Natural killer cell (primary cell): ENCODE measurements around the gene OLFM1. TPM values are rescaled to one million over a fixed set of nuclear protein-coding genes. Genes with fewer than 3 reads are reported as not detected.
"Not testable (repeated sequence)": the region's sequence is repeated elsewhere in the genome, so short reads cannot be mapped to it uniquely, and the experiment has no call there.

ENCODE experiments used
- ATAC-seq, 3 donors: fragments of 150-1000 bp in 2 of 3; fragments of 200-7000 bp in 1 of 3; cut with Tn5 transposase; 1 replicate in 1 of 3; 2 replicates in 2 of 3; pipeline ENCODE4 v1.10.0; 2021; ENCODE audit warnings: mild to moderate bottlenecking in 2 of 3, moderate library complexity in 2 of 3
- DNase-seq, 2 donors: peaks; one replicate each; pipeline versions ENCODE4 v3.0.0 to v3.0.0-alpha.2; 2013 to 2021; ENCODE audit warnings: mixed read lengths in 1 of 2
- H3K27ac ChIP-seq: one replicate; pipeline ENCODE4 v1.5.1; 2013; ENCODE audit warnings: mild to moderate bottlenecking, low read length
- H3K27me3 ChIP-seq: one replicate; pipeline ENCODE4 v1.6.1; 2013; ENCODE audit warnings: low read length; ENCODE audit not compliant: control insufficient read depth, insufficient read depth
- H3K36me3 ChIP-seq: one replicate; pipeline ENCODE4 v1.6.1; 2013; ENCODE audit warnings: low read length; ENCODE audit not compliant: control insufficient read depth, insufficient read depth
- H3K4me1 ChIP-seq: one replicate; pipeline ENCODE4 v1.6.1; 2013; ENCODE audit warnings: low read length; ENCODE audit not compliant: control insufficient read depth, insufficient read depth
- H3K4me3 ChIP-seq: one replicate; pipeline ENCODE4 v1.5.1; 2013; ENCODE audit warnings: low read length
- H3K9me3 ChIP-seq: one replicate; pipeline ENCODE4 v1.6.1; 2013; ENCODE audit warnings: low read length; ENCODE audit not compliant: control insufficient read depth, insufficient read depth
- H3K27ac Mint-ChIP-seq, 2 donors: one replicate each; pipeline ENCODE4 v1.8.0; 2022; ENCODE audit warnings: mild to moderate bottlenecking in 2 of 2, mixed read lengths in 2 of 2, moderate library complexity in 1 of 2
- H3K27me3 Mint-ChIP-seq, 2 donors: one replicate each; pipeline ENCODE4 v1.8.0; 2022; ENCODE audit warnings: low read depth in 2 of 2, mixed read lengths in 2 of 2
- H3K36me3 Mint-ChIP-seq: one replicate; pipeline ENCODE4 v1.8.0; 2022; ENCODE audit warnings: mixed read lengths
- H3K4me1 Mint-ChIP-seq, 2 donors: one replicate each; pipeline ENCODE4 v1.8.0; 2022; ENCODE audit warnings: mixed read lengths in 2 of 2
- H3K4me3 Mint-ChIP-seq: one replicate; pipeline ENCODE4 v1.8.0; 2022; ENCODE audit warnings: mild to moderate bottlenecking, moderate library complexity, mixed read lengths
- H3K9me3 Mint-ChIP-seq, 2 donors: one replicate each; pipeline ENCODE4 v1.8.0; 2022; ENCODE audit warnings: mixed read lengths in 2 of 2
- CTCF ChIP-seq: fragments of 200-600 bp; IDR thresholded peaks from one replicate; pipeline ENCODE4 v1.8.0; 2022; ENCODE audit warnings: antibody characterized with exemption
- WGBS: methylation state at CpG from one replicate; pipeline ENCODE4 v1.1.7; 2013; ENCODE audit warnings: missing lambda C conversion rate; ENCODE audit not compliant: insufficient coverage; 5-methylcytosine and 5-hydroxymethylcytosine counted together
- intact Hi-C: fragments of 100-400 bp; cut with micrococcal nuclease; formaldehyde crosslinking; loops from one replicate; pipeline ENCODE4 v1.14.2; 2022
- total RNA-seq, 4 donors: library from RNA; stranded (reverse); fragments of 120-200 nt in 1 of 4; gene quantifications; one replicate each; pipeline versions ENCODE4 v1.2.3 to v1.2.4, GENCODE V29; 2013 to 2022

Gene OLFM1
- total RNA-seq, 3 donors from 2014 or later (not counting 1 experiment from before 2014, with no cell fraction given): 0.18 TPM; not detected in 2

DNA sequence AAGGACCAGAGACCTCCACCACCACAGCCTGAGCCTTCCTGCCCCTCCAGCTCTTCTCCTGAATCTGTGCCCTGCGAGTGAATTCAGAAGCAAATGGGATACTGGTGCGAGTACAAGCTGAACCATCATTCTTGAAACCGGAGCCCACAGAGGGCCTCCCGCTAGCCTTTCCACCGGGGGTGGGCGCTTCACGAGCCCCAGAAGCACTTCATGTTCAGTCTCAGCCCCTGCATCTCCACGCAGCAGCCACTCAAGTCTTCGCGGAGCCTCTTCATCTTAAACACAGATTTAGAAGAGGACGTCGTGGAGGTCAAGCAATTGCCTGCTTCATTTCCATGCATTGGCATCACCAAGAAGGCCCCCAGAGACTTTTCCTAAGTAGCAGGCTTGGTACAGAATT lies 26.0 kb upstream of the OLFM1 start:
- Histone ChIP-seq H3K4me1 (no peaks in the 10 kb centered on the region), H3K27ac (no peak overlapping the region), H3K9me3 (peaks cover 5% of the 10 kb centered on the region), H3K27me3 (no peaks in the 10 kb centered on the region), H3K4me3 (no peak overlapping the region), H3K36me3 (no peaks in the 10 kb centered on the region)
- ATAC-seq (no peak), DNase-seq (no peak)
- WGBS: 82% methylated on average over 12 of the region's 12 CpGs
- Mint-ChIP-seq H3K36me3 (no peaks in the 10 kb centered on the region), H3K27me3 (peaks cover 3 to 15% of the 10 kb centered on the region in 2 donors), H3K27ac (no peak overlapping the region), H3K4me3 (no peak overlapping the region), H3K4me1 (no peaks in the 10 kb centered on the region), H3K9me3 (no peaks in the 10 kb centered on the region)
- no peak for TF ChIP-seq CTCF
- intact Hi-C loops: no loop called here

DNA sequence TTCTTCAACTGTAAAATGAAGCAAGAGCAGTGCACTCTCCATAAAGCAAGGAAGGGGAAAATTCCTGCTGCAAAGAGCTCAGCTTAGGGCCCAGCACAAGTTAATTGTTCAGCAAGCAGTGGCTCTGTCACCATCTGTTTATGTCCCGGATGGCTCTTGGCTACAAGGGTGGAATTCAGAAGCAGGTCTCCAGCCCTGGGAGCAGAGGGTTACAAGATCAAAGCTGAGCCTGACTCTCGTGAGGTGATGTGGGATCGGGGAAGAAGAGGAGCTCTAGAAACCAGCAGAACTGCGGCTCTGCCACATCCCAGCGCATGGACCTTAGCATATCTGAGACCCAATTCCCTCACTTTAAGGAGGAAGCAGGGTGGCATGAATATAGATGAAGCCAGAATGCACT lies 25.2 kb upstream of the OLFM1 start:
- peaks cover 3 to 7% of the 10 kb centered on the region in 2 donors for H3K27me3 Mint-ChIP-seq

GRCh38 chr9:135063466-135063865 lies 24.0 kb upstream of the OLFM1 start:
- peaks cover 9 to 14% of the 10 kb centered on the region in 2 donors for H3K27me3 Mint-ChIP-seq
- H3K9me3 ChIP-seq, intact Hi-C loops, H3K36me3 Mint-ChIP-seq, H3K27ac Mint-ChIP-seq, H3K9me3 Mint-ChIP-seq, H3K4me1 Mint-ChIP-seq, H3K27me3 ChIP-seq, H3K27ac ChIP-seq, DNase-seq, H3K36me3 ChIP-seq, H3K4me3 Mint-ChIP-seq, H3K4me1 ChIP-seq, ATAC-seq, H3K4me3 ChIP-seq: not testable (repeated sequence)
- 67% methylated on average over 4 of the region's 4 CpGs for WGBS

More for the DNA sequence above, 25.2 kb upstream of the OLFM1 start:
- H3K4me3 Mint-ChIP-seq: no peak overlapping the region
- Histone ChIP-seq H3K27ac (no peak overlapping the region), H3K27me3 (no peaks in the 10 kb centered on the region), H3K4me1 (no peaks in the 10 kb centered on the region), H3K36me3 (no peaks in the 10 kb centered on the region), H3K9me3 (peaks cover 5% of the 10 kb centered on the region), H3K4me3 (no peak overlapping the region)
- ATAC-seq (no peak), DNase-seq (no peak)
- no peak for TF ChIP-seq CTCF
- WGBS: 83% methylated on average over 5 of the region's 5 CpGs
- H3K36me3 Mint-ChIP-seq: no peaks in the 10 kb centered on the region
- H3K27ac Mint-ChIP-seq: no peak overlapping the region
- no peaks in the 10 kb centered on the region for H3K9me3 Mint-ChIP-seq
- H3K4me1 Mint-ChIP-seq: no peaks in the 10 kb centered on the region
- intact Hi-C loops: no loop called here

DNA sequence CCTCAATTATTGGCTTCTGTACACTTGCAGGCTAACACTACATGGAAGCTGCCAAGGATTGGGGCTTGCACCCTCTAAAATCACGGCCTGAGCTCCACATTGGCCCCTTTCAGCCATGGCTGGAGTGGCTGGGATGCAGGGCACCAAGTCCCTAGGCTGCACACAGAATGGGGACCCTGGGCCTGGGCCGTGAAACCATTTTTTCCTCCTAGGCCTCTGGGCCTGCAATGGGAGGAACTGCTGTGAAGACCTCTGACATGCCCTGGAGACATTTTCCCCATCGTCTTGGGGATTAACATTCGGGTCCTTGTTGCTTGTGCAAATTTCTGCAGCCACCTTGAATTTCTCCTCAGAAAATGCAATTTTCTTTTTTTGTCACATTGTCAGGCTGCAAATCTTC lies 23.6 kb upstream of the OLFM1 start:
- H3K4me1 Mint-ChIP-seq, H3K27me3 ChIP-seq, ATAC-seq, DNase-seq, H3K36me3 Mint-ChIP-seq, H3K9me3 Mint-ChIP-seq, H3K27ac Mint-ChIP-seq, H3K9me3 ChIP-seq, H3K4me3 ChIP-seq, H3K4me1 ChIP-seq, H3K4me3 Mint-ChIP-seq, H3K36me3 ChIP-seq, H3K27ac ChIP-seq, intact Hi-C loops: not testable (repeated sequence)
- 77% methylated on average over 4 of the region's 4 CpGs for WGBS
- peaks cover 13 to 18% of the 10 kb centered on the region in 2 donors for H3K27me3 Mint-ChIP-seq
